SK-N-SH treated with all-trans-retinoic acid at 6 μM for 48 hours (cell line): ENCODE data around the gene GNAZ.
"Not testable (repeated sequence)": the region's sequence is repeated elsewhere in the genome, so short reads cannot be mapped to it uniquely, and the experiment has no call there.

Source experiments
- ATAC-seq: fragments of 200-7000 bp; cut with Tn5 transposase; 3 replicates; pipeline ENCODE4 v1.9.1; 2020; ENCODE audit warnings: mild to moderate bottlenecking, moderate library complexity
- ARNTL ChIP-seq: fragments of 450-650 bp; formaldehyde crosslinking; IDR thresholded peaks from 2 replicates; pipeline ENCODE4 v1.5.0; 2020; ENCODE audit warnings: low read depth, mild to moderate bottlenecking, moderate library complexity, borderline replicate concordance
- BACH2 ChIP-seq: fragments of 250-450 bp; sonication (Bioruptor Pico); IDR thresholded peaks from 2 replicates; pipeline ENCODE4 v1.9.0; 2021; ENCODE audit warnings: mild to moderate bottlenecking, borderline replicate concordance
- CSDC2 ChIP-seq: fragments of 250-450 bp; sonication (Bioruptor Pico); IDR thresholded peaks from 2 replicates; pipeline ENCODE4 v1.5.0; 2020; ENCODE audit warnings: mild to moderate bottlenecking, moderate library complexity
- ESRRG ChIP-seq: fragments of 250-450 bp; sonication (Bioruptor Pico); IDR thresholded peaks from 2 replicates; pipeline ENCODE4 v1.6.1; 2021; ENCODE audit warnings: mild to moderate bottlenecking
- GLIS3 ChIP-seq: fragments of 250-450 bp; sonication (Bioruptor Pico); IDR thresholded peaks from 2 replicates; pipeline ENCODE4 v1.5.0; 2020; ENCODE audit warnings: mild to moderate bottlenecking, moderate library complexity
- ISL1 ChIP-seq: fragments of 250-450 bp; sonication (Bioruptor Pico); IDR thresholded peaks from 2 replicates; pipeline ENCODE4 v2.1.2; 2022; ENCODE audit warnings: mild to moderate bottlenecking, moderate library complexity
- OSR1 ChIP-seq: fragments of 250-450 bp; sonication (Bioruptor Pico); IDR thresholded peaks from 2 replicates; pipeline ENCODE4 v1.8.0; 2022; ENCODE audit warnings: moderate library complexity, mild to moderate bottlenecking, inconsistent platforms
- PPARA ChIP-seq: fragments of 250-450 bp; sonication (Bioruptor Pico); IDR thresholded peaks from 2 replicates; pipeline ENCODE4 v1.5.0; 2020; ENCODE audit warnings: mild to moderate bottlenecking, borderline replicate concordance
- RARB ChIP-seq: fragments of 250-450 bp; sonication (Bioruptor Pico); IDR thresholded peaks from 2 replicates; pipeline ENCODE4 v1.8.0; 2021; ENCODE audit warnings: mild to moderate bottlenecking, moderate library complexity
- SNAI2 ChIP-seq: fragments of 250-450 bp; sonication (Bioruptor Pico); IDR thresholded peaks from 2 replicates; pipeline ENCODE4 v1.5.0; 2020; ENCODE audit warnings: mild to moderate bottlenecking, moderate library complexity
- TCF4 ChIP-seq: fragments of 250-450 bp; sonication (Bioruptor Pico); IDR thresholded peaks from 2 replicates; pipeline ENCODE4 v1.8.0; 2021; ENCODE audit warnings: mild to moderate bottlenecking, moderate library complexity, borderline replicate concordance
- TOX ChIP-seq: fragments of 250-450 bp; sonication (Bioruptor Pico); IDR thresholded peaks from 2 replicates; pipeline ENCODE4 v1.8.0; 2021; ENCODE audit warnings: mild to moderate bottlenecking, moderate library complexity, borderline replicate concordance
- ZC3H10 ChIP-seq: fragments of 250-450 bp; sonication (Bioruptor Pico); IDR thresholded peaks from 2 replicates; pipeline ENCODE4 v1.5.1; 2021; ENCODE audit warnings: mild to moderate bottlenecking, moderate library complexity
- ZFP3 ChIP-seq: fragments of 250-450 bp; sonication (Bioruptor Pico); IDR thresholded peaks from 2 replicates; pipeline ENCODE4 v1.5.0; 2020; ENCODE audit warnings: mild to moderate bottlenecking, moderate library complexity
- ZFP30 ChIP-seq: fragments of 450-650 bp; formaldehyde crosslinking; IDR thresholded peaks from 2 replicates; pipeline ENCODE4 v1.5.0; 2022; ENCODE audit warnings: mild to moderate bottlenecking, moderate library complexity
- ZNF565 ChIP-seq: fragments of 450-650 bp; formaldehyde crosslinking; conservative IDR thresholded peaks from 2 replicates; pipeline ENCODE4 v1.5.0; 2020; ENCODE audit warnings: low read depth, mild to moderate bottlenecking, moderate library complexity
- ZNF70 ChIP-seq: fragments of 450-650 bp; formaldehyde crosslinking; IDR thresholded peaks from 2 replicates; pipeline ENCODE4 v1.5.0; 2020; ENCODE audit warnings: mild to moderate bottlenecking, moderate library complexity
- ZNF8 ChIP-seq: fragments of 450-650 bp; formaldehyde crosslinking; IDR thresholded peaks from 2 replicates; pipeline ENCODE4 v1.5.0; 2020; ENCODE audit warnings: mild to moderate bottlenecking, moderate library complexity
- TF ChIP-seq, protein P1 (sequence below): fragments of 250-450 bp; sonication (Bioruptor Pico); IDR thresholded peaks from 2 replicates; pipeline ENCODE4 v1.5.1; 2021; ENCODE audit warnings: mild to moderate bottlenecking, moderate library complexity
- TF ChIP-seq, protein P2 (sequence below): fragments of 250-450 bp; sonication (Bioruptor Pico); IDR thresholded peaks from 2 replicates; pipeline ENCODE4 v1.8.0; 2021; ENCODE audit warnings: low read depth, mild to moderate bottlenecking, moderate library complexity, borderline replicate concordance
- TF ChIP-seq, protein P3 (sequence below): fragments of 250-450 bp; sonication (Bioruptor Pico); IDR thresholded peaks from 2 replicates; pipeline ENCODE4 v1.8.0; 2020; ENCODE audit warnings: mild to moderate bottlenecking, moderate library complexity, borderline replicate concordance
- TF ChIP-seq, protein P4 (sequence below): fragments of 250-450 bp; sonication (Bioruptor Pico); IDR thresholded peaks from 2 replicates; pipeline ENCODE4 v1.5.1; 2020; ENCODE audit warnings: low read depth, mild to moderate bottlenecking, moderate library complexity
- TF ChIP-seq, protein P5 (sequence below): fragments of 250-450 bp; sonication (Bioruptor Pico); IDR thresholded peaks from 2 replicates; pipeline ENCODE4 v1.5.0; 2020; ENCODE audit warnings: mild to moderate bottlenecking, moderate library complexity

The GNAZ gene

DNA sequence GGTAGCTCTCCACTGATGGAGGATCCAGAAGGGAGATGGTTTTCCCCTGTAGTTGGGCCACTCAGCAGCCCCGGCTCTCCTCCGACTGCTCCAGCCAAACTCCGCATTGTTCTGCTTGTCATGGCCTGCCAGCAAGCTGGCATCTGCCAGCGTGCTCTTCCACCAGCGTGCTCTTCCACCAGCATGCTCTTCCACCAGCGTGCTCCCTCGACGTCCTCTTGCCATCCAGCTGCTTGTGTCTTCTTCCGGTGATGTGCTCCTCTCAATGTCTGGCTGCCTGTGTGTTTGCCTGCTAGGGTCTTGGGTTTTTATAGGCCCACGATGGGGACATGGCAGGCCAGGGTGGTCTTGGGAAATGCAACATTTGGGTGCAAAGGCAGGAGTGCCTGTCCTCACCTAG lies 43.5 kb upstream of the GNAZ start (continued):
- no peak for TF ChIP-seq CSDC2 (CRISPR knock-in tag)
- no peak for TF ChIP-seq ISL1 (CRISPR knock-in tag)
- TF ChIP-seq RARB (CRISPR knock-in tag), result no peak
- TF ChIP-seq GLIS3 (CRISPR knock-in tag), result no peak
- no peak for TF ChIP-seq TCF4 (CRISPR knock-in tag)

DNA sequence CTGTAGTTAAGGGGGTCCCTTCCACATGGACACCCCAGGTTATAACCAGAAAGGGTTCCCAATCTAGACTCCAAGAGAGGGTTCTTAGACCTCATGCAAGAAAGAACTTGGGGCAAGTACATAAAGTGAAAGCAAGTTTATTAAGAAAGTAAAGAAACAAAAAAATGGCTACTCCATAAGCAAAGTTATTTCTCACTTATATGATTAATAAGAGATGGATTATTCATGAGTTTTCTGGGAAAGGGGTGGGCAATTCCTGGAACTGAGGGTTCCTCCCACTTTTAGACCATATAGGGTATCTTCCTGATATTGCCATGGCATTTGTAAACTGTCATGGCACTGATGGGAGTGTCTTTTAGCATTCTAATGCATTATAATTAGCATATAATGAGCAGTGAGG lies 42.5 kb upstream of the GNAZ start:
- ATAC-seq, result not testable (repeated sequence)

DNA sequence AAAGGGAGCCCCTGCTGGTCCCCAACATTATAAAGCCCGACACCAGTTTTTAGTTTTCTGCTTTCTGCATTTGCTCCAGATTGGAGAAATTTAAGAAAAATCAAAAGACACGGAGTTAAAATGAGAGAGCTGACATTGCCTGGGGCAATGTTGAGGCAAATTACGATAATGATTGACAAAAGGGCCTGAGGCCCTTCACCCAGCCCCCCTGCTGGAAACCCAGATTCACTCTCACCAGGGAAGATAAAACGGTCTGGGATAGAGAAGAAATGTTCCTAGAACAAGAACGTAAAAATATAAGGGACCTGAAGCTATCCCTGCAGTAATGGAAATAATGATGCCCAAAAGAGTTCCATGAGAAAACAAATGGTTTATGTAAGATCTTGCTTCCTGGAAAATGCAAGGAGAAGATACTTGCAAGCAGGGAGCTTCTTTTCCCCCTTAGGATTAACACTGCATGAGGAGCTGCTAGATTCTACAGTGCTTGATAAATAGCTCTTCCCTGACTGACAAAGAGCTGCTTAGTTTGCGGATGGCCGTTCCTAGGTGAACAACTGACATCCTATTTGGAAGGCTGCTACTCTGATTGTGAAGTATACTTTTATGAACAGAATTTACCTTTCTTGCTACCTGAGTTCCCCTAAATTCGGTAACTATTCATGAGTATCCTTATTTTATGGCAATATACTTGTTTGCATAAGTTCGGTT lies 40.6 kb upstream of the GNAZ start:
- no peak for ATAC-seq

DNA sequence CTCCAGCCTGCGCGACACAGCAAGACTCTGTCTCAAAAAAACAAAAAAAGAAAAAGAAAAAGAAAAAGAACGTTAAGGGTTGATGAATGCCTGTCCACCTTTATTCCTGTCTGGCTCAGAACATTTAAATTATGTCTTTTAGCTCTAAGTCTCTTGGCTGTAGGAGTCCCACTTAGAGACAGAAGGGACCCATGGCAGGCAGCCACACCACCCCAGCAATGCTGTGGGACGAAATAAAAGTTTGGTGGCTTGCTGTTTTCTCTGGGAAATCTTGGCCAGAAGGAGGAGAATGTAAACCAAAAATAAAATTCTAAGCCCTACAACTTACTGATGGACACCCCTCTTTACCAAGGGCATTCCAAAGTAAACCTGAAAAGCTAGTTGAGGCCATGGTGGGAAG lies 38.9 kb upstream of the GNAZ start:
- no peak for ATAC-seq
- TF ChIP-seq ZNF70 (CRISPR knock-in tag) (no peak), BACH2 (CRISPR knock-in tag) (no peak), TOX (CRISPR knock-in tag) (no peak), CSDC2 (CRISPR knock-in tag) (no peak), ZNF565 (CRISPR knock-in tag) (no peak), ESRRG (no peak), OSR1 (CRISPR knock-in tag) (no peak), ARNTL (no peak), SNAI2 (no peak), TCF4 (CRISPR knock-in tag) (no peak), ZC3H10 (CRISPR knock-in tag) (no peak), ZNF8 (CRISPR knock-in tag) (no peak), ZFP3 (CRISPR knock-in tag) (no peak), ISL1 (CRISPR knock-in tag) (no peak)
- TF ChIP-seq, protein P1, sequence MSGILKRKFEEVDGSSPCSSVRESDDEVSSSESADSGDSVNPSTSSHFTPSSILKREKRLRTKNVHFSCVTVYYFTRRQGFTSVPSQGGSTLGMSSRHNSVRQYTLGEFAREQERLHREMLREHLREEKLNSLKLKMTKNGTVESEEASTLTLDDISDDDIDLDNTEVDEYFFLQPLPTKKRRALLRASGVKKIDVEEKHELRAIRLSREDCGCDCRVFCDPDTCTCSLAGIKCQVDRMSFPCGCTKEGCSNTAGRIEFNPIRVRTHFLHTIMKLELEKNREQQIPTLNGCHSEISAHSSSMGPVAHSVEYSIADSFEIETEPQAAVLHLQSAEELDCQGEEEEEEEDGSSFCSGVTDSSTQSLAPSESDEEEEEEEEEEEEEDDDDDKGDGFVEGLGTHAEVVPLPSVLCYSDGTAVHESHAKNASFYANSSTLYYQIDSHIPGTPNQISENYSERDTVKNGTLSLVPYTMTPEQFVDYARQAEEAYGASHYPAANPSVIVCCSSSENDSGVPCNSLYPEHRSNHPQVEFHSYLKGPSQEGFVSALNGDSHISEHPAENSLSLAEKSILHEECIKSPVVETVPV, result no peak
- TF ChIP-seq, protein P2, sequence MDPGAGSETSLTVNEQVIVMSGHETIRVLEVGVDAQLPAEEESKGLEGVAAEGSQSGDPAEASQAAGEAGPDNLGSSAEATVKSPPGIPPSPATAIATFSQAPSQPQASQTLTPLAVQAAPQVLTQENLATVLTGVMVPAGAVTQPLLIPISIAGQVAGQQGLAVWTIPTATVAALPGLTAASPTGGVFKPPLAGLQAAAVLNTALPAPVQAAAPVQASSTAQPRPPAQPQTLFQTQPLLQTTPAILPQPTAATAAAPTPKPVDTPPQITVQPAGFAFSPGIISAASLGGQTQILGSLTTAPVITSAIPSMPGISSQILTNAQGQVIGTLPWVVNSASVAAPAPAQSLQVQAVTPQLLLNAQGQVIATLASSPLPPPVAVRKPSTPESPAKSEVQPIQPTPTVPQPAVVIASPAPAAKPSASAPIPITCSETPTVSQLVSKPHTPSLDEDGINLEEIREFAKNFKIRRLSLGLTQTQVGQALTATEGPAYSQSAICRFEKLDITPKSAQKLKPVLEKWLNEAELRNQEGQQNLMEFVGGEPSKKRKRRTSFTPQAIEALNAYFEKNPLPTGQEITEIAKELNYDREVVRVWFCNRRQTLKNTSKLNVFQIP (CRISPR knock-in tag), result no peak
- TF ChIP-seq, protein P3, sequence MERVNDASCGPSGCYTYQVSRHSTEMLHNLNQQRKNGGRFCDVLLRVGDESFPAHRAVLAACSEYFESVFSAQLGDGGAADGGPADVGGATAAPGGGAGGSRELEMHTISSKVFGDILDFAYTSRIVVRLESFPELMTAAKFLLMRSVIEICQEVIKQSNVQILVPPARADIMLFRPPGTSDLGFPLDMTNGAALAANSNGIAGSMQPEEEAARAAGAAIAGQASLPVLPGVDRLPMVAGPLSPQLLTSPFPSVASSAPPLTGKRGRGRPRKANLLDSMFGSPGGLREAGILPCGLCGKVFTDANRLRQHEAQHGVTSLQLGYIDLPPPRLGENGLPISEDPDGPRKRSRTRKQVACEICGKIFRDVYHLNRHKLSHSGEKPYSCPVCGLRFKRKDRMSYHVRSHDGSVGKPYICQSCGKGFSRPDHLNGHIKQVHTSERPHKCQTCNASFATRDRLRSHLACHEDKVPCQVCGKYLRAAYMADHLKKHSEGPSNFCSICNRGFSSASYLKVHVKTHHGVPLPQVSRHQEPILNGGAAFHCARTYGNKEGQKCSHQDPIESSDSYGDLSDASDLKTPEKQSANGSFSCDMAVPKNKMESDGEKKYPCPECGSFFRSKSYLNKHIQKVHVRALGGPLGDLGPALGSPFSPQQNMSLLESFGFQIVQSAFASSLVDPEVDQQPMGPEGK (CRISPR knock-in tag), result no peak

More for the DNA sequence above, 40.6 kb upstream of the GNAZ start:
- TF ChIP-seq SNAI2, result no peak
- TF ChIP-seq, protein P4, sequence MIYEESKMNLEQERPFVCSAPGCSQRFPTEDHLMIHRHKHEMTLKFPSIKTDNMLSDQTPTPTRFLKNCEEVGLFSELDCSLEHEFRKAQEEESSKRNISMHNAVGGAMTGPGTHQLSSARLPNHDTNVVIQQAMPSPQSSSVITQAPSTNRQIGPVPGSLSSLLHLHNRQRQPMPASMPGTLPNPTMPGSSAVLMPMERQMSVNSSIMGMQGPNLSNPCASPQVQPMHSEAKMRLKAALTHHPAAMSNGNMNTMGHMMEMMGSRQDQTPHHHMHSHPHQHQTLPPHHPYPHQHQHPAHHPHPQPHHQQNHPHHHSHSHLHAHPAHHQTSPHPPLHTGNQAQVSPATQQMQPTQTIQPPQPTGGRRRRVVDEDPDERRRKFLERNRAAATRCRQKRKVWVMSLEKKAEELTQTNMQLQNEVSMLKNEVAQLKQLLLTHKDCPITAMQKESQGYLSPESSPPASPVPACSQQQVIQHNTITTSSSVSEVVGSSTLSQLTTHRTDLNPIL, result no peak
- TF ChIP-seq TOX (CRISPR knock-in tag), result no peak
- TF ChIP-seq PPARA (CRISPR knock-in tag), result no peak
- no peak for TF ChIP-seq ZC3H10 (CRISPR knock-in tag)
- TF ChIP-seq, protein P5, sequence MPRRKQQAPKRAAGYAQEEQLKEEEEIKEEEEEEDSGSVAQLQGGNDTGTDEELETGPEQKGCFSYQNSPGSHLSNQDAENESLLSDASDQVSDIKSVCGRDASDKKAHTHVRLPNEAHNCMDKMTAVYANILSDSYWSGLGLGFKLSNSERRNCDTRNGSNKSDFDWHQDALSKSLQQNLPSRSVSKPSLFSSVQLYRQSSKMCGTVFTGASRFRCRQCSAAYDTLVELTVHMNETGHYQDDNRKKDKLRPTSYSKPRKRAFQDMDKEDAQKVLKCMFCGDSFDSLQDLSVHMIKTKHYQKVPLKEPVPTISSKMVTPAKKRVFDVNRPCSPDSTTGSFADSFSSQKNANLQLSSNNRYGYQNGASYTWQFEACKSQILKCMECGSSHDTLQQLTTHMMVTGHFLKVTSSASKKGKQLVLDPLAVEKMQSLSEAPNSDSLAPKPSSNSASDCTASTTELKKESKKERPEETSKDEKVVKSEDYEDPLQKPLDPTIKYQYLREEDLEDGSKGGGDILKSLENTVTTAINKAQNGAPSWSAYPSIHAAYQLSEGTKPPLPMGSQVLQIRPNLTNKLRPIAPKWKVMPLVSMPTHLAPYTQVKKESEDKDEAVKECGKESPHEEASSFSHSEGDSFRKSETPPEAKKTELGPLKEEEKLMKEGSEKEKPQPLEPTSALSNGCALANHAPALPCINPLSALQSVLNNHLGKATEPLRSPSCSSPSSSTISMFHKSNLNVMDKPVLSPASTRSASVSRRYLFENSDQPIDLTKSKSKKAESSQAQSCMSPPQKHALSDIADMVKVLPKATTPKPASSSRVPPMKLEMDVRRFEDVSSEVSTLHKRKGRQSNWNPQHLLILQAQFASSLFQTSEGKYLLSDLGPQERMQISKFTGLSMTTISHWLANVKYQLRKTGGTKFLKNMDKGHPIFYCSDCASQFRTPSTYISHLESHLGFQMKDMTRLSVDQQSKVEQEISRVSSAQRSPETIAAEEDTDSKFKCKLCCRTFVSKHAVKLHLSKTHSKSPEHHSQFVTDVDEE (CRISPR knock-in tag), result no peak
- TF ChIP-seq ZNF70 (CRISPR knock-in tag), result no peak
- no peak for TF ChIP-seq ZNF8 (CRISPR knock-in tag)
- no peak for TF ChIP-seq ZNF565 (CRISPR knock-in tag)
- TF ChIP-seq ZFP30 (CRISPR knock-in tag), result no peak
- TF ChIP-seq BACH2 (CRISPR knock-in tag), result no peak
- TF ChIP-seq, all 23 proteins: peak for 0
